Vagina (tissue), 2 donors: ENCODE measurements around the gene CRX. TPM values are rescaled to one million over a fixed set of nuclear protein-coding genes. Genes with fewer than 3 reads are reported as not detected.

Experiments
- DNase-seq, 2 donors: peaks; one replicate each; pipeline ENCODE4 v3.0.0-alpha.2; 2017; ENCODE audit errors: extremely low spot score in 2 of 2
- H3K27ac ChIP-seq: fragments of 200-600 bp; sonication (generic); one replicate; pipeline ENCODE4 v1.5.1; 2019
- H3K27me3 ChIP-seq: fragments of 200-600 bp; sonication (generic); one replicate; pipeline ENCODE4 v1.5.1; 2019
- H3K36me3 ChIP-seq, 2 donors: fragments of 200-600 bp; sonication (generic); one replicate each; pipeline ENCODE4 v1.5.1; 2017 to 2019
- H3K4me1 ChIP-seq: fragments of 200-600 bp; sonication (generic); one replicate; pipeline ENCODE4 v1.5.1; 2019
- H3K4me3 ChIP-seq, 2 donors: fragments of 200-600 bp; sonication (generic); 1 replicate in 1 of 2; 2 replicates in 1 of 2; pipeline ENCODE4 v1.5.1; 2016 to 2019
- H3K9me3 ChIP-seq: fragments of 200-600 bp; sonication (generic); one replicate; pipeline ENCODE4 v1.5.1; 2019
- POLR2A ChIP-seq, 2 donors: fragments of 450-650 bp; IDR thresholded peaks; one replicate each; pipeline ENCODE4 v1.6.1; 2017; ENCODE audit warnings: antibody characterized with exemption in 2 of 2, mild to moderate bottlenecking in 2 of 2, moderate library complexity in 2 of 2
- POLR2AphosphoS5 ChIP-seq, 2 donors: sonication (generic); formaldehyde crosslinking; IDR thresholded peaks; one replicate each; pipeline ENCODE4 v1.9.0; 2017; ENCODE audit warnings: antibody characterized with exemption in 2 of 2, mild to moderate bottlenecking in 2 of 2, low read depth in 1 of 2; ENCODE audit not compliant: insufficient read depth in 1 of 2
- intact Hi-C: fragments of 100-400 bp; cut with DNase I; formaldehyde crosslinking; loops from one replicate; pipeline ENCODE4 v1.15.1; 2023
- total RNA-seq: library from RNA; depleted of rRNA; stranded (reverse); fragments of >200 nt; gene quantifications from one replicate; pipeline ENCODE4 v1.2.3, GENCODE V29; 2016
- TF ChIP-seq, protein P1 (sequence below), 3 experiments: fragments of 450-650 bp in 2 of 3; fragments of 200-600 bp in 1 of 3; sonication (generic) in 1 of 3; IDR thresholded peaks; one replicate each; pipeline ENCODE4 v1.5.1; 2017 to 2019; ENCODE audit warnings: antibody characterized with exemption in 3 of 3, mild to moderate bottlenecking in 2 of 3, moderate library complexity in 2 of 3

The CRX gene
- total RNA-seq, 1 donor from 2014 or later: not detected

- Histone ChIP-seq H3K9me3 (no peaks in the 10 kb centered on the region), H3K4me1 (no peaks in the 10 kb centered on the region), H3K27me3 (no peaks in the 10 kb centered on the region), H3K4me3 (no peak overlapping the region), H3K36me3 (no peaks in the 10 kb centered on the region), H3K27ac (no peak overlapping the region)
- DNase-seq: no peak
- intact Hi-C loops: no loop called here
- TF ChIP-seq POLR2AphosphoS5 (IDR thresholded peaks at IDR 0.05; ENCODE audit: insufficient read depth in 1 of 2, low read depth in 1 of 2) (no peak), POLR2A (IDR thresholded peaks at IDR 0.05) (no peak)
- TF ChIP-seq, protein P1, sequence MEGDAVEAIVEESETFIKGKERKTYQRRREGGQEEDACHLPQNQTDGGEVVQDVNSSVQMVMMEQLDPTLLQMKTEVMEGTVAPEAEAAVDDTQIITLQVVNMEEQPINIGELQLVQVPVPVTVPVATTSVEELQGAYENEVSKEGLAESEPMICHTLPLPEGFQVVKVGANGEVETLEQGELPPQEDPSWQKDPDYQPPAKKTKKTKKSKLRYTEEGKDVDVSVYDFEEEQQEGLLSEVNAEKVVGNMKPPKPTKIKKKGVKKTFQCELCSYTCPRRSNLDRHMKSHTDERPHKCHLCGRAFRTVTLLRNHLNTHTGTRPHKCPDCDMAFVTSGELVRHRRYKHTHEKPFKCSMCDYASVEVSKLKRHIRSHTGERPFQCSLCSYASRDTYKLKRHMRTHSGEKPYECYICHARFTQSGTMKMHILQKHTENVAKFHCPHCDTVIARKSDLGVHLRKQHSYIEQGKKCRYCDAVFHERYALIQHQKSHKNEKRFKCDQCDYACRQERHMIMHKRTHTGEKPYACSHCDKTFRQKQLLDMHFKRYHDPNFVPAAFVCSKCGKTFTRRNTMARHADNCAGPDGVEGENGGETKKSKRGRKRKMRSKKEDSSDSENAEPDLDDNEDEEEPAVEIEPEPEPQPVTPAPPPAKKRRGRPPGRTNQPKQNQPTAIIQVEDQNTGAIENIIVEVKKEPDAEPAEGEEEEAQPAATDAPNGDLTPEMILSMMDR (IDR thresholded peaks at IDR 0.05): no peak
These were observed 1.3 kb upstream of the CRX start for GRCh38 chr19:47820410-47820809.

DNA sequence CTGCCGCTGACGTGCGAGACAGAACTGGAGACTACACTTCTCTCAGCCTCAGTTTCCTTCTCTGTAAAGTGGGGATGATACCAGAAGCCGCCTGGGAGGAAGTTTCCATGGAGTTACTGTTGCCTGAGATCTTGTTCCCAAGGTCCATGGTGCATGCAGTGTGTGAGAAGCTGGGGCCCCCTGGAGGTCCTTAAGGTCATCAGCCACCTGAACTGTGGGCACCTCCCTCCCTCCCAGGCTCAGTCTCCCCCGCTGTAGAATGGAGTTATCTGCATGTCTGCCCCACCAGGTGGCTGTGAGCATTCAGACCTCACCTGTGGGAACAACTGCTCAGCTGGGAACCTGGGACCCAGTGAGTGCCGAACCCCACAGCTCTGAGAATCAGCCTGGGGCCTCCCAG lies 2.7 kb downstream of the CRX start:
- Histone ChIP-seq H3K36me3 (no peaks in the 10 kb centered on the region), H3K27me3 (no peaks in the 10 kb centered on the region), H3K9me3 (no peaks in the 10 kb centered on the region), H3K27ac (no peak overlapping the region), H3K4me3 (no peak overlapping the region), H3K4me1 (no peaks in the 10 kb centered on the region)
- DNase-seq: no peak
- intact Hi-C loops: no loop called here
- TF ChIP-seq, protein P1 (IDR thresholded peaks at IDR 0.05): no peak
- TF ChIP-seq POLR2A (IDR thresholded peaks at IDR 0.05) (no peak), POLR2AphosphoS5 (IDR thresholded peaks at IDR 0.05; ENCODE audit: insufficient read depth in 1 of 2, low read depth in 1 of 2) (no peak)

- H3K36me3 ChIP-seq: no peaks in the 10 kb centered on the region
- intact Hi-C loops: no loop called here
- no peaks in the 10 kb centered on the region for H3K4me1 ChIP-seq
- H3K9me3 ChIP-seq: no peaks in the 10 kb centered on the region
- H3K4me3 ChIP-seq: no peak overlapping the region
- DNase-seq: no peak
- no peaks in the 10 kb centered on the region for H3K27me3 ChIP-seq
- TF ChIP-seq POLR2AphosphoS5 (IDR thresholded peaks at IDR 0.05; ENCODE audit: insufficient read depth in 1 of 2, low read depth in 1 of 2) (no peak), POLR2A (IDR thresholded peaks at IDR 0.05) (no peak)
- TF ChIP-seq, protein P1 (IDR thresholded peaks at IDR 0.05): no peak
- H3K27ac ChIP-seq: no peak overlapping the region
These were observed 5.1 kb downstream of the CRX start for GRCh38 chr19:47826800-47827199.

GRCh38 chr19:47832723-47833122 lies 11.0 kb downstream of the CRX start:
- H3K27ac ChIP-seq: no peak overlapping the region
- no peaks in the 10 kb centered on the region for H3K36me3 ChIP-seq
- H3K9me3 ChIP-seq: no peaks in the 10 kb centered on the region
- intact Hi-C loops: no loop called here
- DNase-seq: no peak
- no peak overlapping the region for H3K4me3 ChIP-seq
- no peak for TF ChIP-seq POLR2A (IDR thresholded peaks at IDR 0.05)
- TF ChIP-seq POLR2AphosphoS5 (IDR thresholded peaks at IDR 0.05; ENCODE audit: insufficient read depth in 1 of 2, low read depth in 1 of 2): no peak
- TF ChIP-seq, protein P1 (IDR thresholded peaks at IDR 0.05): no peak
- no peaks in the 10 kb centered on the region for H3K27me3 ChIP-seq
- no peaks in the 10 kb centered on the region for H3K4me1 ChIP-seq

- no peak for DNase-seq
- H3K4me3 ChIP-seq: no peak overlapping the region
- H3K9me3 ChIP-seq: no peaks in the 10 kb centered on the region
- H3K27ac ChIP-seq: no peak overlapping the region
- no peaks in the 10 kb centered on the region for H3K36me3 ChIP-seq
- H3K4me1 ChIP-seq: no peaks in the 10 kb centered on the region
- TF ChIP-seq POLR2AphosphoS5 (IDR thresholded peaks at IDR 0.05; ENCODE audit: insufficient read depth in 1 of 2, low read depth in 1 of 2) (no peak), POLR2A (IDR thresholded peaks at IDR 0.05) (no peak)
- TF ChIP-seq, protein P1 (IDR thresholded peaks at IDR 0.05): no peak
- no peaks in the 10 kb centered on the region for H3K27me3 ChIP-seq
- intact Hi-C loops: no loop called here
These were observed 14.3 kb downstream of the CRX start for GRCh38 chr19:47836038-47836437.
